Activated naive CD8-positive, alpha-beta T cell (primary cell): ENCODE data around the gene SERTAD1.
A peak's percentile ranks its signal among the peaks of the same experiment; 100 is the strongest.
"Not testable (repeated sequence)": the region's sequence is repeated elsewhere in the genome, so short reads cannot be mapped to it uniquely, and the experiment has no call there.

ENCODE experiments used
- H3K27ac Mint-ChIP-seq: one replicate; pipeline ENCODE4 v1.8.0; 2021; ENCODE audit warnings: mixed read lengths
- H3K27me3 Mint-ChIP-seq: one replicate; pipeline ENCODE4 v1.8.0; 2021; ENCODE audit warnings: mixed read lengths
- H3K36me3 Mint-ChIP-seq: one replicate; pipeline ENCODE4 v1.8.0; 2021; ENCODE audit warnings: mixed read lengths
- H3K4me1 Mint-ChIP-seq: one replicate; pipeline ENCODE4 v1.8.0; 2021; ENCODE audit warnings: low read depth, mixed read lengths
- H3K4me3 Mint-ChIP-seq: one replicate; pipeline ENCODE4 v1.8.0; 2021; ENCODE audit warnings: mild to moderate bottlenecking, mixed read lengths
- H3K9me3 Mint-ChIP-seq: one replicate; pipeline ENCODE4 v1.8.0; 2021; ENCODE audit warnings: low read depth, mixed read lengths

The SERTAD1 gene, protein sequence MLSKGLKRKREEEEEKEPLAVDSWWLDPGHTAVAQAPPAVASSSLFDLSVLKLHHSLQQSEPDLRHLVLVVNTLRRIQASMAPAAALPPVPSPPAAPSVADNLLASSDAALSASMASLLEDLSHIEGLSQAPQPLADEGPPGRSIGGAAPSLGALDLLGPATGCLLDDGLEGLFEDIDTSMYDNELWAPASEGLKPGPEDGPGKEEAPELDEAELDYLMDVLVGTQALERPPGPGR

DNA sequence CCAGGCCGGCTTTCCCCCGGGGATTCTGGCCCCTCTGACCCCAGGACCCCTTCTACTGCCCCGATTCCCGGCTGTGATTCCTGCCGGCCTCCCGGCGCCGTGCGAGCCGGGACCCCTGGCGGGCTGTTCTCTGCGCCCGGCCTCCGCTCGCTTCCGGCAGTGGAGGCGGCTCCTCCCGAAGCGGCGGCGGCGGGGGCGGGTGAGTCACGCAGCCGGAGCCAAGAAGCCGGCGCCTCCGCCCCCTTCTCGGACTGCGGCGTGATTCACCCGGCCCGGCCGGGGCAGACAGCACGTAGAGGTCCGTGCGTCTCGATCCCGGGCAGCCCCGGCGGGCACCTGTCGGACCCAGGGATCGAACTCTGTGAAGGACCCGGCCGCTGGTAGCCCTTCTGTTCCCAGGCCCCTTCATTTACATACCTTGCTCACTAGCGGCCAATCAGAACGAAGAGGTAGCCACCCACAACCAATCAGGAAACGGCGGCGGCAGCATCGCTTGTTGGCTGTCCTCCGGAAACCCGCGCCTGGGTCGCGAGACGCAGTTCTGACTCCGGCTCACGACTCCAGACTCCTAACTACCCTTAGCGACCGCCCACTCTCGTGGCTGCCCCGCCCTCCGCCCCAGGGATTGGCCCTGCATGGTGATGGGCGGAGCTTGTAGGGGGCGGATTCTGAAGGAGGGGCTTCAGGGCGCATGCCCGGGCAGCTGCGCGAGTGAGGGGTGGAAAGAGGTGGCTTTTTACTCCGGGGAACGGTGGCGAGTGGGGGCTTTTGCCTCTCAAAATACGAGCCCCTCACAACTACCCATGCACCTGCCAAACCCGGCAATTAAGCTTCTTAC lies at the start of gene SERTAD1:
SERTAD1 (minus strand) TSS at position 543 of the 838 bp plus-strand sequence. CDS start 2,446 bp downstream, outside the sequence.
- H3K27me3 Mint-ChIP-seq = no peaks in the 10 kb centered on the region
- no peaks in the 10 kb centered on the region for H3K9me3 Mint-ChIP-seq
- peak within 1 kb of the TSS; percentile 98 for H3K27ac Mint-ChIP-seq
- H3K4me1 Mint-ChIP-seq = peaks cover 25% of the 10 kb centered on the region
- peaks cover 5% of the 10 kb centered on the region for H3K36me3 Mint-ChIP-seq
- peak within 1 kb of the TSS; percentile 99 for H3K4me3 Mint-ChIP-seq

DNA sequence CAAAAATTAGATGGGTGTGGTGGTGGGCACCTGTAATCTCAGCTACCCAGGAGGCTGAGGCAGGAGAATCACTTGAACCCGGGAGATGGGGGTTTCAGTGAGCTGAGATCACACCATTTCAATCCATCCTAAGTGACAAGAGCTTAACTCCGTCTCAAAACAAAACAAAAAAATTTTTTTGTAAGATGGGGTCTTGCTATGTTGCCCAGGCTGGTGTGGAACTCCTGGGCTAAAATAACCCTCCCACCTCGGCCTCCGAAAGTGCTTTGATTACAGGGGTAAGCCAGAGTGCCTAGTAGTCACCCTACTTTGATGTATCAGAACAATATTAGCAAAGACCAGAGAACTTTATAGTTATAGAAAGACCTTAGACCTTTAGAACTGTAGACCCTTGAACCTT lies 48.9 kb upstream of the SERTAD1 start:
- H3K27ac Mint-ChIP-seq = no peak overlapping the region
- peaks cover 3% of the 10 kb centered on the region for H3K27me3 Mint-ChIP-seq
- no peak overlapping the region for H3K4me3 Mint-ChIP-seq
- H3K9me3 Mint-ChIP-seq = no peaks in the 10 kb centered on the region
- H3K36me3 Mint-ChIP-seq = peaks cover 2% of the 10 kb centered on the region
- H3K4me1 Mint-ChIP-seq = peaks cover 2% of the 10 kb centered on the region

DNA sequence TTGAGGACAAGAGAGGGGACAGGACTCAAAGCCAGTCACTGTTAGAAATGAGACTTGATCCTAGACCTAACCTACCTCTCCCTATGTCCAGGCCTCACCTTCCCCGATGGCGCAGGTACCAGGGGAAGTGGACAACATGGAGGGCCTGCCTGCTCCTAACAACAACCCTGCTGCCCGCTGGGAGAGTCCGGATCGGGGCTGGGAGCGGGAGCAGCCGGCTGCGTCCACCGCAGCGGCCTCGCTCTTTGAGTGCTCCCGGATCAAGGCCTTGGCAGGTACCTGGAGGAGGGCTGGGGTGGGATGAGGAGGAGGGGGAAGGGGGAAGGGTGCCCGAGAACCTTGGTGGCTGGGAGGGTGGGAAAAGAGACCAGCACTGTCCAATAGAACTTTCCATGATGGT lies 46.7 kb upstream of the SERTAD1 start:
- H3K27me3 Mint-ChIP-seq = peaks cover 4% of the 10 kb centered on the region
- H3K36me3 Mint-ChIP-seq = peaks cover 2% of the 10 kb centered on the region
- no peak overlapping the region for H3K27ac Mint-ChIP-seq
- H3K4me1 Mint-ChIP-seq = peaks cover 4% of the 10 kb centered on the region
- H3K4me3 Mint-ChIP-seq = no peak overlapping the region
- H3K9me3 Mint-ChIP-seq = no peaks in the 10 kb centered on the region

DNA sequence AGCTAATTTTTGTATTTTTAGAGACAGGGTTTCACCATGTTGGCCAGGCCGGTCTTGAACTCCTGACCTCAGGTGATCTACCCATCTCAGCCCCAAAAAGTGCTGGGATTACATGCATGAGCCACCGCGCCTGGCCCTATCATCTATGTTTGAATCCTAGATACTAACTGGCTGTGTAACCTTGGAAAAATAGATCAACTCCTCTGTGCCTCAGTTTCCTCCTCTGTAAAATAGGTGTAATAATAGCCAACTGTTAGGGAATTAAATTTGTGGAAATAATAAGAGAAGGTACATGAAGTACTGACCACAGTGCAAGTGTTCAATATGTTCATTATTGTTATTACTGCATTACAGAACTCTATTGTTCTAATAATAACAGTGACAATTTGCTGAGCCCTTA lies 45.3 kb upstream of the SERTAD1 start:
- peaks cover 9% of the 10 kb centered on the region for H3K4me1 Mint-ChIP-seq
- H3K9me3 Mint-ChIP-seq = no peaks in the 10 kb centered on the region
- no peak overlapping the region for H3K27ac Mint-ChIP-seq
- H3K4me3 Mint-ChIP-seq = no peak overlapping the region
- H3K36me3 Mint-ChIP-seq = peaks cover 2% of the 10 kb centered on the region
- H3K27me3 Mint-ChIP-seq = peaks cover 7% of the 10 kb centered on the region

DNA sequence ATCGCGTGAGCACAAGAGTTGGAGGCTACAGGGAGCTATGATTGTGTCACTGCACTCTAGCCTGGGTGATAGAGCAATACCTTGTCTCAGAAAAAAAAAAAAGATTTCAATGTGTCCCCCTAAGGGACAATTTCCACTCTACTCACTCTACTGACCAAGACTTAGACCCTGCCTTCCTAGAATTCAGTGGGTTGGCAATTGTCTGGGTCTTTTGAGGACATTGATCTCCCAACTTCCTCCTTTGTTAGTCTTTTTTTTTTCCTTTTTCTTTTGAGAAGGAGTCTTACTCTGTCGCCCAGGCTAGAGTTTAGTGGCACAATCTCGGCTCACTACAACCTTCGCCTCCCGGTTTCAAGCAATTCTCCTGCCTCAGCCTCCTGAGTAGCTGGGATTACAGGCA lies 43.2 kb upstream of the SERTAD1 start:
- Mint-ChIP-seq H3K9me3 (no peaks in the 10 kb centered on the region), H3K36me3 (no peaks in the 10 kb centered on the region), H3K27ac (no peak overlapping the region), H3K4me3 (peak overlapping the region; percentile 31), H3K4me1 (peaks cover 24% of the 10 kb centered on the region), H3K27me3 (peaks cover 5% of the 10 kb centered on the region)

DNA sequence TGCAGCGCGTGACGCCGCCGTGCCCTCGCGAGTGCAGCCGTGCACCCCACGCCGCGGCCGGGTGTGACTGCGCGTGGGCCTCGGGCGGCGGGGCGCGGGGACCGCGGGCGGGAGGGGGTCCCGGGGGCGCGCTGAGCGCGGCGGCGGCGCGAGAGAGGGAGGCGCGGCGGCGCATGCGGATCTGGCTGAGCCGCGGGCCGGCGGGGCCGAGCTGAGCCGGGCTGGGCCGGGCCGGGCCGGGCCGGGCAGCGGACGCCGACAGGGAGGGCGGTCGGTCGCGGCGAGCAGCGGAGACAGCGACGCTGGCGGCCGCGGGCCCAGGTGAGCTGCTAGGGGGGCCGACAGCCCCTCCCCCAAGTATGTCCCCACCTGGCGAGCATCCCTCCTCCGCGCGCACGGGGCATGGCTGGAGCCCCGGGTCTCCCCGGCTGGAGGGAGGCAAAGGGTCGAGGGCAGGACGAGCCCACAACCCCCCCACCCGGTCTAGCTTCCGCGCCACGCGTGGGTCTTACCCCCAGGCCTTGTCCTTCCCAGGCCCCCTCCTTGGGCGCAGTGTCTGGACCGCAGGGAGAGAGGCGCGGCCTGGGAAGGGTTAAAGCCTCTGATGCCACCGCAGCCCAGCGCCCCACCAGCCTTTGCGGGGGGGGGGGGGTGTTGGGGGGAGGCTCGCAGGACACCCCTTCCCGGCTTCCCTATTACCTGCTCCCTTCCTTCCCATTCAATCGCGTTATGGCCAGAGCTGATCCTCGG lies 41.4 kb upstream of the SERTAD1 start, which contains the start of gene SPTBN4:
SPTBN4 (plus strand) TSS at position 17 of the 750 bp plus-strand sequence. CDS start 5,621 bp downstream, outside the sequence.
- Mint-ChIP-seq H3K36me3 (no peaks in the 10 kb centered on the region), H3K4me3 (peak within 1 kb of the TSS; percentile 90), H3K4me1 (peaks cover 25% of the 10 kb centered on the region), H3K27ac (peak within 1 kb of the TSS; percentile 97), H3K27me3 (peaks cover 5% of the 10 kb centered on the region), H3K9me3 (no peaks in the 10 kb centered on the region)

DNA sequence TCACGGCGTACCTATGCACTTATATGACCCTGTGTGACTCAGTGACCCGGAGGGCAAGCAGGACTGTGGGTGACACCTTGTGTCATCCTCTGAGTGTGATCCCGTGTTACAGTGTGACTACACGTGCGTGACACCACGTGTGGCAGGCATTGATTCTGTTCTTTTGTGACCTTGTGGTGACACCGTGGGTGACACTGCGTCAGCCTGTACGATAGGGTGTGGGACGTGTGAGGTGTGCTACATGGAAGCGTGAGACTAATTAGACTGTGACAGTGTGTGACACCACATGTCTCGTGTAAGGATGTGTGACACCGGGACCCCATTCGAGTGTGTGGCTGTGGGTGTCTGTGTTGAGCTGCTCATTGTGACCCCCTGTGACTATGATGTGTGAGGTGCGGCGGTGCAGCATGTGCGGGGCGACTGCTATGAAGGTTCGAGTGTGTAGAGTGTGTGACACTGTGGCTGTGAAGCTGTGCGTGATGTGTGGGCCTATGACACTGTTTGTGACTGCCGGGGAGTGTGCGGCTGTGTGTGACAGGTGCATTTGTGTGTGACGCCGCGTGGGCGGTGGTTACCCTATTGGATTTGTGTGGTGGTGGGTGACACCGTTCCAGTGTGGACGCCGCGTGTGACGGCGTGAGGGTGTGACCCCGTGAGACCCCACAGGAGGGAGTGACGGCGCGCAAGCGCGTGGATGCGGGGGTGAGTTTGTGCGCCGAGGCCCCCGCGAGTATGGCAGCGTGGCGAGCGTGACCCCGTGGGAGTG lies 40.6 kb upstream of the SERTAD1 start:
- Mint-ChIP-seq H3K27ac (peak overlapping the region; percentile 97), H3K27me3 (peaks cover 5% of the 10 kb centered on the region), H3K4me1 (peaks cover 25% of the 10 kb centered on the region), H3K9me3 (no peaks in the 10 kb centered on the region), H3K4me3 (peak overlapping the region; percentile 90), H3K36me3 (no peaks in the 10 kb centered on the region)

DNA sequence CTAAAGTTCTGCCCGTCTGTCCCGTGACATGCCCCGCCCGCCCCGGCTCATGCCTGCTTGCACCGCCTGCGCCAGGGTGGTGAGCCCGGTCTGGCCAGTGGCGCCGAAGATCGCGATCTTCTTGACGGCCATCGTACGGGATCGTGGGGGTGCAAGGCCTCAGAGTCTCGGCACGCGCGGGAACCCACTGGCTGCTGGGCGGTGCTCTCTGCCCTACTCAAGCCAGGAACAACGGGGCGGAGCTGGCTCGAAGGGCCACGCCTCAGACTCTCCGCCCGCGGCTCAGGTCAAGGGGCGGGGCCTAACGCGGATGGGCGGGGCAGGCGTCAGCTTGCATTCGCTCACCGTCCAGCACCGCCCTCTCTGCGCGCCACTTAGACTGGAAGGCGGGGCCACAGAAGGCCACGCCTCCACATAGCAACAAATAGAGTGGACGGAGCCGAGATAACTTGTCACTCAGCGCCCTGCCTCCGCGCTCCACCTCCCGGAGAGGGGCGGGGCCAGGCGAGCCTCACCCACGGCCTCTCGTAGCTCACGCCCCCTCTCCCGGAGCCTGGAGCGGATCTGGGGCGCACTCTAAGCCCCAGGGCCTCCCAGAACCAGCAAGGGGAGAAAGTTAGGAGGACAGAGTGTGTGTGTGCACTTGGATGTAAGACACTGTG lies 39.9 kb upstream of the SERTAD1 start, which contains the start of gene BLVRB:
BLVRB (minus strand) TSS at position 189 of the 662 bp plus-strand sequence; CDS start at position 132, 57 bp downstream.
- Mint-ChIP-seq H3K4me1 (peaks cover 25% of the 10 kb centered on the region), H3K4me3 (peak within 1 kb of the TSS; percentile 90), H3K27me3 (peaks cover 5% of the 10 kb centered on the region), H3K36me3 (no peaks in the 10 kb centered on the region), H3K27ac (peak within 1 kb of the TSS; percentile 97), H3K9me3 (no peaks in the 10 kb centered on the region)

DNA sequence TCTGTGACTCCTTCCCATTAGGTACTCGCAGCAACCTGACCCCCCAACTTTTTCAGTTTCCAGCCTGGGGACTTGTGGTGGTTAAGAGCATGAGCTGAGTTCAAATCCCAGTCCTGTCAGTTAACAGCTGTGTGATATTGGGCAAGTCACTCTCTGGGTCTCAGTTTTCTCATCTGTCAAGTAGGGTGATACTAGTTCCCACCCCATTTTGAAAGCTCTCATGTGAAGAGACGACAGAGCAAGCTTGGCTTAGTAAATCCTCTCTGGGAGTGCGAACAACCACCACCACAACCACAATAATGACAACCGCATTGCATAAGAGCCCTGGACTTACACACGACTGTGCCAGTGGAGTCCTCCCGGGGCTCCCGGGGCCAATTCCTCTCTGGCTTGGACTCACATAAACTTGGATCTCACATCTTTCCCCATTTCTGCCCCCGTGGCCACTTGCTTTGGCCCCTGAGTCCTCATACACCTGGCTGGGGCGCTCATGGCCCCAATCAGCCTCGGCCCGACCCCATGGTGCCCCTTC lies 39.3 kb upstream of the SERTAD1 start:
- Mint-ChIP-seq H3K9me3 (no peaks in the 10 kb centered on the region), H3K36me3 (no peaks in the 10 kb centered on the region), H3K4me1 (peaks cover 25% of the 10 kb centered on the region), H3K27me3 (peaks cover 5% of the 10 kb centered on the region), H3K27ac (peak overlapping the region; percentile 97), H3K4me3 (peak overlapping the region; percentile 90)

DNA sequence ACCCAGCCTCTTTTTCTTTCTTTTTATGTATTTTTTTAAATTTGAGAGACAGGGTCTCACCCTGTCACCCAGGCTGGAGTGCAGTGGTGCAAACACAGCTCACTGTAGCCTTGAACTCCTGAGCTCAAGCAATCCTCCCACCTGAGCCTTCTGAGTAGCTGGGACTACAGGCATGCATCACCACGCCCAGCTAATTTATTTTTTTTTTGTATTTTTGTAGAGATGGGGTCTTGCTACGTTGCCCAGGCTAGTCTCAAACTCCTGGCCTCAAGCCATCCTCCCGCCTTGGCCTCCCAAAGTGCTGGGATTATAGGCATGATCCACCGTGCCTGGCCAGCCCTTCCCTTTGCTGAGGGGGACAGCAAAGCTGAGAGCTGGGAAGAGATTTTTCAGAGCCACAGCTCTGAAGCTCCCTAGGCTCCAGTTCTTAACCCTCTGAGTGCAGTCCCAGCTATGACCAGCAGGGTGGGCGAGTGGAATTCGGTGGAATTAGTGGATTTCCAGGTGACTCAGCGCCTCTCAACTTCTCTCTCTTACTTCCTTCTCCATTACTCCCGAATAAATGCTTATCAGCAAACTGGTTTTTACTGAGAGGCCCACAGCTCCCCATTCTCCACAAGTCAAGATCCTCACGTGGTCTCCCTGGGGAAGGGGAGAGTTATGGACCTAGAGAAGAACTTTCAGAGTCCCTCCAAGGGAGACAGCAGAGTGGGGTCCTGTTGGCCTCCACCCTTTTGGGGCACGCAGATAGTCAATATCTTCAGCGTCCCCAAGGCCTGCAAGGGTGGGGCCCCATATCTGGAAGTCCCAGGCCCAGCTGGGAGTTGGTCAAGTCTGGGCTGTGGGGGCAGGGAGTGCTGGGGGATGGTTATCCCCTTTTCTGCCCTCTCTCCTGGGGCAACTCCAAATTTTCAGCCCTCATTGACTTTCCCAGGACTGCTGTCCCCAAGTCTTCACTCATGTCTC lies 38.5 kb upstream of the SERTAD1 start:
- no peaks in the 10 kb centered on the region for H3K36me3 Mint-ChIP-seq
- H3K4me1 Mint-ChIP-seq = peaks cover 25% of the 10 kb centered on the region
- peaks cover 5% of the 10 kb centered on the region for H3K27me3 Mint-ChIP-seq
- H3K27ac Mint-ChIP-seq = no peak overlapping the region
- peak overlapping the region; percentile 90 for H3K4me3 Mint-ChIP-seq
- H3K9me3 Mint-ChIP-seq = no peaks in the 10 kb centered on the region

DNA sequence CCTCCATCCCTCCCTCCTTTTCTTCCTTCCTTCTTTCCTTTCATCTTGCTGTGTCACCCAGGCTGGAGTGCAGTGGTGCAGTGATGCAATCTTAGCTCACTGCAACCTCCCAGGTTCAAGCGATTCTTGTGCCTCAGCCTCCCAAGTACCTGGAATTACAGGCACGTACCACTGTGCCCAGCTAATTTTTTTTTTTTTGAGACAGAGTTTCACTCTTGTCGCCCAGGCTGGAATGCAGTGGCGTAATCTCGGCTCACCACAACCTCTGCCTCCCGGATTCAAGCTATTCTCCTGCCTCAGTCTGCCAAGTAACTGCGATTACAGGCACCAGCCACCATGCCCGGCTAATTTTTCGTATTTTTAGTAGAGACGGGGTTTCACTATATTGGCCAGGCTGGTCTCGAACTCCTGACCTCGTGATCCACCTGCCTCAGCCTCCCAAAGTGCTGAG lies 37.8 kb upstream of the SERTAD1 start:
- H3K4me3 Mint-ChIP-seq, H3K27me3 Mint-ChIP-seq, H3K27ac Mint-ChIP-seq, H3K36me3 Mint-ChIP-seq, H3K9me3 Mint-ChIP-seq: not testable (repeated sequence)
- H3K4me1 Mint-ChIP-seq = peaks cover 25% of the 10 kb centered on the region

DNA sequence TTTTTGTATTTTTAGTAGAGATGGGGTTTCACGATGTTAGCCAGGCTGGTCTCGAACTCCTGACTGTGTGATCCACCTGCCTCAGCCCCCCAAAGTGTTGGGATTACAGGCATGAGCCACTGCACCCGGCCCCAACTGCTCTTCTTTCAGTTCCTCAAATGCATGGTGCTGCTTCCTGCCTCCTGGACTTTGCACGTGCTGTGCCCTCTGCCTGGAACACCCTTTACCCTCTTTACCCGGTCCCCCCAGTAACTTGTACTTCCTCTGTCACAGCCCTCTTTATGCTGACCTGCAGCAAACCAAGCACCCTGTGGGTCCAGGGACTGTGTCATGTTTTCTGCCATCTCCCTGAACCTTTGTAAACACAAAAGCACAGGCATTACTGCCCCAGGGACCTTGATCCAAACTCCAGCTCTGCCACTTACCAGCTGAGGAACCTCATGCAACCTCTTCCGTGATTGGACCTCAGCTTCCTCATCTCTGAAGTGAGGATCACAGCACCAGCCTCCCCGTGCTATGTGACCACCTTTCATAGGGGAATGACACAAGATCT lies 36.0 kb upstream of the SERTAD1 start:
- H3K27me3 Mint-ChIP-seq = peaks cover 4% of the 10 kb centered on the region
- H3K4me1 Mint-ChIP-seq = peaks cover 22% of the 10 kb centered on the region
- H3K9me3 Mint-ChIP-seq = no peaks in the 10 kb centered on the region
- no peak overlapping the region for H3K27ac Mint-ChIP-seq
- H3K4me3 Mint-ChIP-seq = no peak overlapping the region
- no peaks in the 10 kb centered on the region for H3K36me3 Mint-ChIP-seq
